Mammary epithelial cell (primary cell): Measurements from ENCODE around the gene GALNS.
"Not testable (repeated sequence)": the region's sequence is repeated elsewhere in the genome, so short reads cannot be mapped to it uniquely, and the experiment has no call there.

ENCODE experiments used
- EZH2 ChIP-seq: IDR thresholded peaks from 2 replicates; pipeline ENCODE4 v1.6.1; 2012; ENCODE audit warnings: low read length, inconsistent platforms, borderline replicate concordance
- TF ChIP-seq, protein P1 (sequence below), 2 donors: IDR thresholded peaks in 1 of 2; conservative IDR thresholded peaks in 1 of 2; 2 replicates each; pipeline ENCODE4 v1.5.1; 2011 to 2012; ENCODE audit warnings: inconsistent platforms in 2 of 2, low read length in 2 of 2, mild to moderate bottlenecking in 2 of 2, control low read depth in 1 of 2, low read depth in 1 of 2; ENCODE audit not compliant: insufficient read depth in 1 of 2; ENCODE audit errors: extremely low read depth in 1 of 2

DNA sequence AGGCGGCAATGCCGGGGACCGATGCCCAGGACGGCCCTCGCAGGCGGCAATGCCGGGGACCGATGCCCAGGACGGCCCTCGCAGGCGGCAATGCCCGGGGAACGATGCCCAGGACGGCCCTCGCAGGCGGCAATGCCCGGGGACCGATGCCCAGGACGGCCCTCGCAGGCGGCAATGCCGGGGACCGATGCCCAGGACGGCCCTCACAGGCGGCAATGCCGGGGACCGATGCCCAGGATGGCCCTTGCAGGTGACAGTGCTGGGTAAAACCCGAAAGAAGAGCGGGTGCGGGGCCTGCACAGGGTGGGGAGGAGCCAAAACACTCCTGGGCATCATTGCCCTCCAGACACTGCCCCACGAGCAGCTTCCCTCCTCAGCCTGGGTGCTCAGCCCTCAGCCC is 33.1 kb downstream of the GALNS start:
- TF ChIP-seq, protein P1, sequence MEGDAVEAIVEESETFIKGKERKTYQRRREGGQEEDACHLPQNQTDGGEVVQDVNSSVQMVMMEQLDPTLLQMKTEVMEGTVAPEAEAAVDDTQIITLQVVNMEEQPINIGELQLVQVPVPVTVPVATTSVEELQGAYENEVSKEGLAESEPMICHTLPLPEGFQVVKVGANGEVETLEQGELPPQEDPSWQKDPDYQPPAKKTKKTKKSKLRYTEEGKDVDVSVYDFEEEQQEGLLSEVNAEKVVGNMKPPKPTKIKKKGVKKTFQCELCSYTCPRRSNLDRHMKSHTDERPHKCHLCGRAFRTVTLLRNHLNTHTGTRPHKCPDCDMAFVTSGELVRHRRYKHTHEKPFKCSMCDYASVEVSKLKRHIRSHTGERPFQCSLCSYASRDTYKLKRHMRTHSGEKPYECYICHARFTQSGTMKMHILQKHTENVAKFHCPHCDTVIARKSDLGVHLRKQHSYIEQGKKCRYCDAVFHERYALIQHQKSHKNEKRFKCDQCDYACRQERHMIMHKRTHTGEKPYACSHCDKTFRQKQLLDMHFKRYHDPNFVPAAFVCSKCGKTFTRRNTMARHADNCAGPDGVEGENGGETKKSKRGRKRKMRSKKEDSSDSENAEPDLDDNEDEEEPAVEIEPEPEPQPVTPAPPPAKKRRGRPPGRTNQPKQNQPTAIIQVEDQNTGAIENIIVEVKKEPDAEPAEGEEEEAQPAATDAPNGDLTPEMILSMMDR (conservative IDR thresholded peaks at IDR 0.05 in 1 of 2, IDR thresholded peaks at IDR 0.05 in 1 of 2; ENCODE audit: extremely low read depth in 1 of 2, insufficient read depth in 1 of 2, low read depth in 1 of 2, low read length in 2 of 2) = not testable (repeated sequence)
- not testable (repeated sequence) for TF ChIP-seq EZH2
